SIG-M5 (cell line): ENCODE results near the gene TIGD2.

Experiments
- DNase-seq: peaks from one replicate; lab custom pipeline; 2025; lab: John Stamatoyannopoulos, UW

Gene TIGD2

GRCh38 chr4:89110986-89111832 is at the start of gene TIGD2:
Gene TIGD2, plus strand, starts transcription at chr4:89111533. Its CDS starts 1,442 bp downstream, at chr4:89112975.
- DNase-seq, result no peak

GRCh38 chr4:89064848-89065247 is 46.5 kb upstream of the TIGD2 start:
- DNase-seq, result no peak

GRCh38 chr4:89067417-89067816 is 43.9 kb upstream of the TIGD2 start:
- no peak for DNase-seq

GRCh38 chr4:89069481-89069880 is 41.9 kb upstream of the TIGD2 start:
- no peak for DNase-seq

GRCh38 chr4:89070041-89070440 is 41.3 kb upstream of the TIGD2 start:
- DNase-seq, result no peak

- no peak for DNase-seq
Observed at GRCh38 chr4:89071311-89071710, 40.0 kb upstream of the TIGD2 start.

- DNase-seq, result no peak
Observed at GRCh38 chr4:89072921-89073320, 38.4 kb upstream of the TIGD2 start.

GRCh38 chr4:89077761-89078160 is 33.6 kb upstream of the TIGD2 start:
- no peak for DNase-seq

GRCh38 chr4:89078300-89078699 is 33.0 kb upstream of the TIGD2 start:
- DNase-seq, result no peak

- DNase-seq, result no peak
Observed at GRCh38 chr4:89099034-89099433, 12.3 kb upstream of the TIGD2 start.

- DNase-seq, result no peak
Observed at GRCh38 chr4:89099471-89099870, 11.9 kb upstream of the TIGD2 start.

GRCh38 chr4:89100853-89101252 is 10.5 kb upstream of the TIGD2 start:
- no peak for DNase-seq

GRCh38 chr4:89101256-89102161 is 9.8 kb upstream of the TIGD2 start:
- no peak for DNase-seq

GRCh38 chr4:89105726-89106125 is 5.6 kb upstream of the TIGD2 start:
- no peak for DNase-seq

- DNase-seq, result no peak
Observed at GRCh38 chr4:89108091-89108490, 3.2 kb upstream of the TIGD2 start.

- no peak for DNase-seq
Observed at GRCh38 chr4:89109841-89110540, 1.3 kb upstream of the TIGD2 start.

- DNase-seq, result no peak
Observed at GRCh38 chr4:89110541-89110985, 770 bp upstream of the TIGD2 start.

- DNase-seq, result no peak
Observed at GRCh38 chr4:89111833-89112563, 665 bp downstream of the TIGD2 start.

GRCh38 chr4:89113415-89113814 is 2.1 kb downstream of the TIGD2 start:
- no peak for DNase-seq

GRCh38 chr4:89114100-89114499 is 2.8 kb downstream of the TIGD2 start:
- DNase-seq, result no peak

GRCh38 chr4:89117115-89117514 is 5.8 kb downstream of the TIGD2 start:
- no peak for DNase-seq

- DNase-seq, result no peak
Observed at GRCh38 chr4:89119166-89119565, 7.8 kb downstream of the TIGD2 start.
